ENCODE results near the gene ZFAND3. TPM values are rescaled to one million over a fixed set of nuclear protein-coding genes. Genes with fewer than 3 reads are reported as not detected.

The ZFAND3 gene
- total and polyA plus RNA-seq, 10 of the 15 experiments (the other 5 are each of a cell fraction or from before 2014, with no cell fraction given), result 0.90 to 34.4 (median 16.3) TPM

DNA sequence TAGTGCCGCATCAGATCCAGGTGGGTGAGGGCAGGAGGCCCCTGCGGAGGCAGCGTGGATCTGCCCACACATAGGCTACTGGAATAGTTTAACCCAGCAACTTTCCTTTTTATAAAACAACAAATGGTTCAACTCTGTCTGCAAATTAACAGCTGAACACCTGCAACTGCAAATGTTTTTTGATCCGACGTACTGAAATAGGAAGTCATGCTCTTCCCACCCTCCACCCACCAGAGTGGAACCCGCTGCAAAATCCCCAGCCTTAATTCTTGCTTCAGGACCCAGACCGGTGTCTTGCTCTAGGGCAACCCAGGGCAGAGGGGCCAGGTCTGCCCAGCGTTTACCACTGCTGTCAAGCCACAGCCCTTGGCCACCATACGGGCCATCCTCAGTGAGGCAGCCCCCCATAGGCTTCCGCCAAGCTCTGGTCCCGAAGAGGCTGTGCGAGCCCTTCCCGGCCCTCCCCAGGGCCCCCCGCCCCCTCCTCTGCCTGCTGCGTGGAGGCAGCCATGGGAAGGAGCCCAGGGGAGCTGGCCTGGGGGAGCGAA lies 334.3 kb downstream of the ZFAND3 start:
- Histone ChIP-seq H3K4me3 (no peak overlapping the region), H3K9ac (ENCODE audit: control insufficient read depth, insufficient read depth, low read length) (no peak overlapping the region), H3K9me3 (replicated peaks; ENCODE audit: control insufficient read depth, insufficient read depth, low read length) (no peaks in the 10 kb centered on the region), H3K36me3 (ENCODE audit: control insufficient read depth in 2 of 2, insufficient read depth in 2 of 2, low read length in 1 of 2) (peaks cover 0 to 5% of the 10 kb centered on the region in 2 experiments; a peak in 3 of 4 replicates), H2AFZ (ENCODE audit: control insufficient read depth, low read depth, low read length) (no peak overlapping the region), H3K27me3 (replicated peaks in 1 of 2; ENCODE audit: control insufficient read depth in 2 of 2, insufficient read depth in 2 of 2, low read length in 1 of 2) (no peaks in the 10 kb centered on the region), H3K4me1 (ENCODE audit: control insufficient read depth, insufficient read depth, low read length) (no peaks in the 10 kb centered on the region), H3K27ac (ENCODE audit: control insufficient read depth, insufficient read depth) (no peak overlapping the region), H3K4me2 (ENCODE audit: control insufficient read depth, insufficient read depth) (no peak overlapping the region), H3K79me2 (ENCODE audit: control insufficient read depth, insufficient read depth, low read length) (no peaks in the 10 kb centered on the region), H4K20me1 (ENCODE audit: control insufficient read depth, insufficient read depth) (no peaks in the 10 kb centered on the region)
- ATAC-seq, result no peak
- DNase-seq (ENCODE audit: low read depth, low spot score), result no peak
- POLR2A ChIA-PET, result no interaction called here
- in situ Hi-C loops (cut with MboI), result no loop called here
- WGBS (ENCODE audit: insufficient coverage, insufficient replicate concordance, low lambda C conversion rate, missing lambda C conversion rate), result 96% methylated on average over 15 of the region's 16 CpGs
- intact Hi-C loops (cut with micrococcal nuclease; ENCODE audit: unreplicated experiment), result no loop called here
- SMC1A ChIA-PET (ENCODE audit: uncharacterized antibody, unreplicated experiment), result no interaction called here
- TF ChIP-seq TCF7 (IDR thresholded peaks at IDR 0.05; ENCODE audit: borderline replicate concordance) (no peak), TAF1 (IDR thresholded peaks at IDR 0.05; ENCODE audit: borderline replicate concordance, low read depth, low read length) (no peak), BCL11A (IDR thresholded peaks at IDR 0.05; ENCODE audit: low read depth, low read length) (no peak), CEBPB (IDR thresholded peaks at IDR 0.05; ENCODE audit: borderline replicate concordance in 1 of 2, low read depth in 2 of 2, low read length in 2 of 2) (no peak), KAT2A (conservative IDR thresholded peaks at IDR 0.05; ENCODE audit: control insufficient read depth, low read depth, low read length) (no peak), ETV6 (conservative IDR thresholded peaks at IDR 0.05 in 1 of 2, IDR thresholded peaks at IDR 0.05 in 1 of 2; ENCODE audit: borderline replicate concordance in 1 of 2, low read depth in 1 of 2) (no peak), RBBP5 (conservative IDR thresholded peaks at IDR 0.05) (no peak), ZBTB33 (IDR thresholded peaks at IDR 0.05) (no peak), ZBTB4 (CRISPR knock-in tag; IDR thresholded peaks at IDR 0.05) (no peak), NFIC (IDR thresholded peaks at IDR 0.05; ENCODE audit: low read depth, low read length) (no peak)
- TF ChIP-seq, protein P1, sequence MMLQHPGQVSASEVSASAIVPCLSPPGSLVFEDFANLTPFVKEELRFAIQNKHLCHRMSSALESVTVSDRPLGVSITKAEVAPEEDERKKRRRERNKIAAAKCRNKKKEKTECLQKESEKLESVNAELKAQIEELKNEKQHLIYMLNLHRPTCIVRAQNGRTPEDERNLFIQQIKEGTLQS (IDR thresholded peaks at IDR 0.05; ENCODE audit: borderline replicate concordance, extremely low read depth, low read depth, low read length), result no peak
- TF ChIP-seq, protein P2, sequence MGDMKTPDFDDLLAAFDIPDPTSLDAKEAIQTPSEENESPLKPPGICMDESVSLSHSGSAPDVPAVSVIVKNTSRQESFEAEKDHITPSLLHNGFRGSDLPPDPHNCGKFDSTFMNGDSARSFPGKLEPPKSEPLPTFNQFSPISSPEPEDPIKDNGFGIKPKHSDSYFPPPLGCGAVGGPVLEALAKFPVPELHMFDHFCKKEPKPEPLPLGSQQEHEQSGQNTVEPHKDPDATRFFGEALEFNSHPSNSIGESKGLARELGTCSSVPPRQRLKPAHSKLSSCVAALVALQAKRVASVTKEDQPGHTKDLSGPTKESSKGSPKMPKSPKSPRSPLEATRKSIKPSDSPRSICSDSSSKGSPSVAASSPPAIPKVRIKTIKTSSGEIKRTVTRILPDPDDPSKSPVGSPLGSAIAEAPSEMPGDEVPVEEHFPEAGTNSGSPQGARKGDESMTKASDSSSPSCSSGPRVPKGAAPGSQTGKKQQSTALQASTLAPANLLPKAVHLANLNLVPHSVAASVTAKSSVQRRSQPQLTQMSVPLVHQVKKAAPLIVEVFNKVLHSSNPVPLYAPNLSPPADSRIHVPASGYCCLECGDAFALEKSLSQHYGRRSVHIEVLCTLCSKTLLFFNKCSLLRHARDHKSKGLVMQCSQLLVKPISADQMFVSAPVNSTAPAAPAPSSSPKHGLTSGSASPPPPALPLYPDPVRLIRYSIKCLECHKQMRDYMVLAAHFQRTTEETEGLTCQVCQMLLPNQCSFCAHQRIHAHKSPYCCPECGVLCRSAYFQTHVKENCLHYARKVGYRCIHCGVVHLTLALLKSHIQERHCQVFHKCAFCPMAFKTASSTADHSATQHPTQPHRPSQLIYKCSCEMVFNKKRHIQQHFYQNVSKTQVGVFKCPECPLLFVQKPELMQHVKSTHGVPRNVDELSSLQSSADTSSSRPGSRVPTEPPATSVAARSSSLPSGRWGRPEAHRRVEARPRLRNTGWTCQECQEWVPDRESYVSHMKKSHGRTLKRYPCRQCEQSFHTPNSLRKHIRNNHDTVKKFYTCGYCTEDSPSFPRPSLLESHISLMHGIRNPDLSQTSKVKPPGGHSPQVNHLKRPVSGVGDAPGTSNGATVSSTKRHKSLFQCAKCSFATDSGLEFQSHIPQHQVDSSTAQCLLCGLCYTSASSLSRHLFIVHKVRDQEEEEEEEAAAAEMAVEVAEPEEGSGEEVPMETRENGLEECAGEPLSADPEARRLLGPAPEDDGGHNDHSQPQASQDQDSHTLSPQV (IDR thresholded peaks at IDR 0.05), result no peak
- TF ChIP-seq, protein P3, sequence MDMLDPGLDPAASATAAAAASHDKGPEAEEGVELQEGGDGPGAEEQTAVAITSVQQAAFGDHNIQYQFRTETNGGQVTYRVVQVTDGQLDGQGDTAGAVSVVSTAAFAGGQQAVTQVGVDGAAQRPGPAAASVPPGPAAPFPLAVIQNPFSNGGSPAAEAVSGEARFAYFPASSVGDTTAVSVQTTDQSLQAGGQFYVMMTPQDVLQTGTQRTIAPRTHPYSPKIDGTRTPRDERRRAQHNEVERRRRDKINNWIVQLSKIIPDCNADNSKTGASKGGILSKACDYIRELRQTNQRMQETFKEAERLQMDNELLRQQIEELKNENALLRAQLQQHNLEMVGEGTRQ (IDR thresholded peaks at IDR 0.05; ENCODE audit: borderline replicate concordance, low read depth, low read length), result no peak
- no TSS peak for BruUV-seq (replicated peaks)
- RAD21 ChIA-PET (ENCODE audit: unreplicated experiment), result no interaction called here
- FAIRE-seq, result no peak
- CTCF ChIA-PET, result interaction anchor here (1.0 kb wide), 1 partner anchor 627 kb away, joined by 3 read pairs; no protein-coding TSS in a partner anchor
